Measurements from ENCODE around the gene NTM.

- TF ChIP-seq CTCF (IDR thresholded peaks at IDR 0.05 in 2 of 3, conservative IDR thresholded peaks at IDR 0.05 in 1 of 3; ENCODE audit: borderline replicate concordance in 1 of 3, insufficient read depth in 1 of 3, low read depth in 2 of 3, low read length in 2 of 3) (no peak), POLR2A (IDR thresholded peaks at IDR 0.05; ENCODE audit: borderline replicate concordance, extremely low read depth, insufficient read depth, insufficient read length) (no peak), JUND (IDR thresholded peaks at IDR 0.05) (no peak), POLR2AphosphoS5 (IDR thresholded peaks at IDR 0.05; ENCODE audit: low read depth, low read length) (no peak), CBX3 (IDR thresholded peaks at IDR 0.05; ENCODE audit: low read depth) (no peak), ZBTB33 (IDR thresholded peaks at IDR 0.05; ENCODE audit: extremely low read depth, insufficient replicate concordance, low read length) (no peak), EZH2 (IDR thresholded peaks at IDR 0.05) (no peak), EZH2phosphoT487 (IDR thresholded peaks at IDR 0.05; ENCODE audit: borderline replicate concordance) (no peak)
Observed at GRCh38 chr11:131951121-131951520, 580.7 kb downstream of the NTM start.

All from HCT116 (cell line).